ENCODE results near the gene SH3GL2.

GRCh38 chr9:17751486-17751885 lies 172.6 kb downstream of the SH3GL2 start:
- TF ChIP-seq RAD21 (IDR thresholded peaks at IDR 0.05; ENCODE audit: low read depth) (no peak), TEAD4 (IDR thresholded peaks at IDR 0.05) (no peak), TAF1 (IDR thresholded peaks at IDR 0.05; ENCODE audit: low read depth) (no peak), EP300 (IDR thresholded peaks at IDR 0.05; ENCODE audit: borderline replicate concordance) (no peak)
- TF ChIP-seq, protein P1, sequence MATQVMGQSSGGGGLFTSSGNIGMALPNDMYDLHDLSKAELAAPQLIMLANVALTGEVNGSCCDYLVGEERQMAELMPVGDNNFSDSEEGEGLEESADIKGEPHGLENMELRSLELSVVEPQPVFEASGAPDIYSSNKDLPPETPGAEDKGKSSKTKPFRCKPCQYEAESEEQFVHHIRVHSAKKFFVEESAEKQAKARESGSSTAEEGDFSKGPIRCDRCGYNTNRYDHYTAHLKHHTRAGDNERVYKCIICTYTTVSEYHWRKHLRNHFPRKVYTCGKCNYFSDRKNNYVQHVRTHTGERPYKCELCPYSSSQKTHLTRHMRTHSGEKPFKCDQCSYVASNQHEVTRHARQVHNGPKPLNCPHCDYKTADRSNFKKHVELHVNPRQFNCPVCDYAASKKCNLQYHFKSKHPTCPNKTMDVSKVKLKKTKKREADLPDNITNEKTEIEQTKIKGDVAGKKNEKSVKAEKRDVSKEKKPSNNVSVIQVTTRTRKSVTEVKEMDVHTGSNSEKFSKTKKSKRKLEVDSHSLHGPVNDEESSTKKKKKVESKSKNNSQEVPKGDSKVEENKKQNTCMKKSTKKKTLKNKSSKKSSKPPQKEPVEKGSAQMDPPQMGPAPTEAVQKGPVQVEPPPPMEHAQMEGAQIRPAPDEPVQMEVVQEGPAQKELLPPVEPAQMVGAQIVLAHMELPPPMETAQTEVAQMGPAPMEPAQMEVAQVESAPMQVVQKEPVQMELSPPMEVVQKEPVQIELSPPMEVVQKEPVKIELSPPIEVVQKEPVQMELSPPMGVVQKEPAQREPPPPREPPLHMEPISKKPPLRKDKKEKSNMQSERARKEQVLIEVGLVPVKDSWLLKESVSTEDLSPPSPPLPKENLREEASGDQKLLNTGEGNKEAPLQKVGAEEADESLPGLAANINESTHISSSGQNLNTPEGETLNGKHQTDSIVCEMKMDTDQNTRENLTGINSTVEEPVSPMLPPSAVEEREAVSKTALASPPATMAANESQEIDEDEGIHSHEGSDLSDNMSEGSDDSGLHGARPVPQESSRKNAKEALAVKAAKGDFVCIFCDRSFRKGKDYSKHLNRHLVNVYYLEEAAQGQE (IDR thresholded peaks at IDR 0.05; ENCODE audit: low read depth), result no peak
